Measurements from ENCODE around the gene PACS1.
"Not testable (repeated sequence)": the region's sequence is repeated elsewhere in the genome, so short reads cannot be mapped to it uniquely, and the experiment has no call there.

Gene PACS1

DNA sequence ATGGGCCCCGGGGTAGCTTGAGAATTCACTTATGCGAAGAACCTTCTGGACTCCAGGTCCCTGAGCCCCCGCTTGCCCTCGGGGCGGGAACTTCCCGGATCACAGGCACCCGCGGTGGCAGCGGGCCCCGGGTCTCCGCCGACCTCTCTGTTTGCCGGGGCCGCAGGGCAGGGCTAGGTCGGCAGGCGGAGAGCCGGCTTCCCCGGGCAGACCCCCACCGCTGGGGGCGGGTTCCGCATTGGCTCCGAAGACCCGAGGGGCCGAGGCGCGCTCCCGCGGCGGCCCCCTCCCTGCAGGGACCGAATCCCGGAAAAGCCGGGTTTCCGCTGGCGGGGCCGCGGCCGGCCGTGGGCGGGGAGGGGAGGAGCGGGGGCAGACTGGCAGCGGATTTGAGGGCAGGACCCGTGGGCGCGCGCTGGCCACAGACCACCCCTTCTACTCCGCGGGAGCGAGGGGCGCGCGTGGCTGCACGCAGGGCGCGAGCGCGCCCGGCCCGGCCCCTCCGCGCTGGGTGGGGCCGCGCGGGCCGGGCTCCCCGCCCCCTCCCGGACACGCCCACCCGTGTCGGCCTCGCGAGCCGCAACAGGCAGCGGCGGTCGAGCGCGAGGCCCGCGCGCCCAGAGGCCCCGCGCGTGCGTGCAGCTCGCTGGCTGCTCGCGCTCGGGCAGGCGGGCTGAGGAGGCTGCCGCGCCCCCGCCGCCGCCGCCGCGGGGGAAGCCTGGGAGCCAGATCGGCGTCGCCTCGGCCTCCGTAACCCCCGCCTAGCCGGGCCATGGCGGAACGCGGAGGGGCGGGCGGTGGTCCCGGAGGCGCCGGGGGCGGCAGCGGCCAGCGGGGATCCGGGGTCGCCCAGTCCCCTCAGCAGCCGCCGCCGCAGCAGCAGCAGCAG, at the start of gene PACS1:
Gene PACS1 (plus strand): TSS at position 558 of the 889 bp plus-strand sequence. CDS start 215 bp downstream, at position 773.
- H3K4me3 ChIP-seq (ENCODE audit: low read length), result peak within 1 kb of the TSS; percentile 76
- H3K4me1 ChIP-seq (ENCODE audit: control insufficient read depth, insufficient read depth, low read length), result peaks cover 13% of the 10 kb centered on the region
- H3K9ac ChIP-seq (ENCODE audit: low read length), result peak within 1 kb of the TSS; percentile 67
- H3K27me3 ChIP-seq (ENCODE audit: control insufficient read depth, insufficient read depth, low read length), result no peaks in the 10 kb centered on the region
- H3K36me3 ChIP-seq (ENCODE audit: control insufficient read depth, insufficient read depth, low read length), result peaks cover 21% of the 10 kb centered on the region
- H3K27ac ChIP-seq (ENCODE audit: low read depth, low read length), result peak within 1 kb of the TSS; percentile 89

- H3K36me3 ChIP-seq (ENCODE audit: control insufficient read depth, insufficient read depth, low read length), result no peaks in the 10 kb centered on the region
- no peak overlapping the region for H3K4me3 ChIP-seq (ENCODE audit: low read length)
- H3K27ac ChIP-seq (ENCODE audit: low read depth, low read length), result no peak overlapping the region
- H3K27me3 ChIP-seq (ENCODE audit: control insufficient read depth, insufficient read depth, low read length), result no peaks in the 10 kb centered on the region
- H3K4me1 ChIP-seq (ENCODE audit: control insufficient read depth, insufficient read depth, low read length), result no peaks in the 10 kb centered on the region
- no peak overlapping the region for H3K9ac ChIP-seq (ENCODE audit: low read length)
Measured at GRCh38 chr11:66020618-66021357, 49.3 kb upstream of the PACS1 start.

GRCh38 chr11:66022401-66023185, 47.5 kb upstream of the PACS1 start:
- Histone ChIP-seq H3K4me3 (ENCODE audit: low read length) (peak overlapping the region; percentile 41), H3K27me3 (ENCODE audit: control insufficient read depth, insufficient read depth, low read length) (no peaks in the 10 kb centered on the region), H3K9ac (ENCODE audit: low read length) (no peak overlapping the region), H3K36me3 (ENCODE audit: control insufficient read depth, insufficient read depth, low read length) (no peaks in the 10 kb centered on the region), H3K4me1 (ENCODE audit: control insufficient read depth, insufficient read depth, low read length) (no peaks in the 10 kb centered on the region), H3K27ac (ENCODE audit: low read depth, low read length) (no peak overlapping the region)

GRCh38 chr11:66023186-66023440, 47.0 kb upstream of the PACS1 start:
- not testable (repeated sequence) for H3K4me1 ChIP-seq (ENCODE audit: control insufficient read depth, insufficient read depth, low read length); H3K4me3 ChIP-seq (ENCODE audit: low read length); H3K27ac ChIP-seq (ENCODE audit: low read depth, low read length); H3K9ac ChIP-seq (ENCODE audit: low read length); H3K27me3 ChIP-seq (ENCODE audit: control insufficient read depth, insufficient read depth, low read length); H3K36me3 ChIP-seq (ENCODE audit: control insufficient read depth, insufficient read depth, low read length)

DNA sequence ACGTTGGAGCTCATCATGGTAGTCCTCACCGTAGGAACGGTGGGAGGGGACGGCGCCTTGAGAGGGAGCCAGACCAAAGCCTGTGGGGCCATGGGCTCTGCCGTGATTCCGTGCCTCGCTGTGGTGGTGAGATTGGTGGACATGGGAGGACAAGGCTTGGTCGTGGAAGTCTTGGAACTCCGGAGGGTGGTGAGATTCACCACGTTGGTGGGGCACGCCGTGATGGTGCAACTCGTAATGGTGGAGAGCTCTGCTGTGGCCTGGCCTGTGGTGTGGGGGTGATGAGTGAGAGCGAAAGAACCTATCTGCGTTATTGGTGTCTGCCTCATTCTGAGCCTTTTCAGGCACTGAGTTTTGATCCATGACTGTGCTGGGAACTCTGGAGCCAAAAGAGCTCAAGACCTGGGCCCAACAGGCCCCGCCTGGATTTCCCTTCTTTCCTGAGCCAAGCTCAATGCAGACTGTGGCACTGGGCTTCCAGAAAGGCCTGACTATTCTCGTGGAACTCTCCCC, 44.0 kb upstream of the PACS1 start, which contains the start of gene CATSPER1:
Gene CATSPER1 (minus strand): TSS at position 463 of the 513 bp plus-strand sequence. CDS start 100 bp downstream, at position 363.
- Histone ChIP-seq H3K27ac (ENCODE audit: low read depth, low read length) (no peak within 1 kb of the TSS), H3K9ac (ENCODE audit: low read length) (no peak within 1 kb of the TSS), H3K36me3 (ENCODE audit: control insufficient read depth, insufficient read depth, low read length) (no peaks in the 10 kb centered on the region), H3K4me3 (ENCODE audit: low read length) (no peak within 1 kb of the TSS), H3K27me3 (ENCODE audit: control insufficient read depth, insufficient read depth, low read length) (no peaks in the 10 kb centered on the region), H3K4me1 (ENCODE audit: control insufficient read depth, insufficient read depth, low read length) (no peaks in the 10 kb centered on the region)

DNA sequence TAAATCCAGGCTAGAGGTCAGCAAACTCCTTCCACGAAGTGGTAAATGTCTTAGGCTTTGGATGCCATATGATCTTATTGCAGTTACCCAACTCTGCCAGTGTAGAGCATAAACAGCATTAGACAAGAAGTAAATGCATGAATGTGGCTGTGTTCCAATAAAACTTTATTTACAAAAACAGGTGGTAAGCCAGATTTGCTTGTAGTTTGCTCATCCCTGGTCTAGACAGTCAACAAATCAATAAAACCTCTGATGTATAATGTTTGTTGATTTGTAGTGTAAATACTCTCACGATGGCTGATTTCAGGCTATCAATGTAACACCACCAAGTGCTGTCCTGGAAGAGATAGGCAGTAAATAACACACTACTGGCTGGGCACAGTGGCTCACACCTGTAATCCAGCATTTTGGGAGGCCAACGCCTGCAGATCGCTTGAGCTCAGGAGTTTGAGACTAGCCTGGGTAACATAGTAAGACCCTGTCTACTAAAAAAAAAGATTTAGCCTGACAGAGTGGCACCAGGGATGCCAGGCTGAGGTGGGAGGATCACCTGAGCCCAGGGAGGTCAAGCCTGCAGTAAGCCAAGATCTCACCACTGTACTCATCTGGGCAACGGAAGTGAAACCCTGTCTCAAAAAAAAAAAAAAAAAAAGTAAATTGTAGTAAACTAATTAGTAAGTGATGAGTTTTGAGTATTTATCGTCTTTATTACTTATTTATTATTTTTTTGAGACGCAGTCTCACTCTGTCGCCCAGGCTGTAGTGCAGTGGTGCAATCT, 36.9 kb upstream of the PACS1 start:
- Histone ChIP-seq H3K4me3 (ENCODE audit: low read length) (no peak overlapping the region), H3K36me3 (ENCODE audit: control insufficient read depth, insufficient read depth, low read length) (no peaks in the 10 kb centered on the region), H3K27ac (ENCODE audit: low read depth, low read length) (no peak overlapping the region), H3K4me1 (ENCODE audit: control insufficient read depth, insufficient read depth, low read length) (no peaks in the 10 kb centered on the region), H3K27me3 (ENCODE audit: control insufficient read depth, insufficient read depth, low read length) (no peaks in the 10 kb centered on the region), H3K9ac (ENCODE audit: low read length) (no peak overlapping the region)

DNA sequence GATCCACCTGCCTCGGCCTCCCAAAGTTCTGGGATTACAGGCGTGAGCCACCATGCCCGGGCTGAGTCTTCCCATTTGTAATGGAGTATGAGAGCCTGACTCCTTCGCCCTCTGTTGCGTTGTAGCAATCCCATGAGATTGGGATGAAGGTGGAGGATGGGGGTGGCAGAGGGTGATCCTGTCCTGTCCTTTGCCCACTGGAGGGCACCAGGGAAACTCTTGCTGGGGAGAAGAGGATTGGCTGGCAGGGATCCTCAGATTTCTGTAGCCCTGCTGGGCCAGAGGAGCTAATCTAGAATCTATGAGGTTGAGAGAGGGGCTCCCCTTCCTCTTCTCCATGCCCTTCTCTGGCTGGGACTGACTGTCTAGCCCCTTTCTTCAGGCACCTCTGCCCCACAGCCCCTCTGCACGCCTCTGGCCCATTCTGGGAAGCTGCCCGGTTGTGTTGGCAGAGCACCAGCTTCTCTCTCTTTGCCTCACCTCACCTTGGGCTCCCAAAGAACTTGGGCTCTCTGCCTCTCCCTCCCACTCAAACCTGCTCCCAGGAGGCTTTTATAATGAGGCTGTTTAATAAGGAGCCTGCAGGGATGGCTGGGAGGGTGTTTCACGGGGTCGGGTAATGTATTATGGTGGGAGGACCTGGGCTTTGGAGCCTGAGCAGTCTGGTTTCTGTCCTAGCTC, 34.3 kb upstream of the PACS1 start:
- no peaks in the 10 kb centered on the region for H3K36me3 ChIP-seq (ENCODE audit: control insufficient read depth, insufficient read depth, low read length)
- no peak overlapping the region for H3K4me3 ChIP-seq (ENCODE audit: low read length)
- no peak overlapping the region for H3K27ac ChIP-seq (ENCODE audit: low read depth, low read length)
- H3K27me3 ChIP-seq (ENCODE audit: control insufficient read depth, insufficient read depth, low read length), result no peaks in the 10 kb centered on the region
- no peak overlapping the region for H3K9ac ChIP-seq (ENCODE audit: low read length)
- H3K4me1 ChIP-seq (ENCODE audit: control insufficient read depth, insufficient read depth, low read length), result no peaks in the 10 kb centered on the region

DNA sequence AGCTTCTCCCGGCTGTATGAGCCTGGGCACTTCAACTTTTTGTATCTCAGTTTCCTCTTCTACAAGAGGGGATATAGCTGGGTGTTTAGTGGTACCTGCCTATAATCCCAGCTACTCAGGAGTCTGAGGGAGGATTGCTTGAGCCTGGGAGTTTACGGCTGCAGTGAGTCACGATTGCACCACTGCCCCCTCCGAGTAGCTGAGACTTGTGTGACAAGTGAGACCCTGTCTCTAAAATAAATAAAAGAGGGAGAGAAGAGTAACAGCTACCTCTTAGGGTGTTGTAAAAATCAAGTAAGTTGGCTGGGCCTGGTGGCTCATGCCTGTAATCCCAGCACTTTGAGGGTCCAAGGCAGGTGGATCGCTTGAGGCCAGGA, 33.8 kb upstream of the PACS1 start:
- Histone ChIP-seq H3K4me3 (ENCODE audit: low read length) (no peak overlapping the region), H3K27ac (ENCODE audit: low read depth, low read length) (no peak overlapping the region), H3K36me3 (ENCODE audit: control insufficient read depth, insufficient read depth, low read length) (no peaks in the 10 kb centered on the region), H3K9ac (ENCODE audit: low read length) (no peak overlapping the region), H3K27me3 (ENCODE audit: control insufficient read depth, insufficient read depth, low read length) (no peaks in the 10 kb centered on the region), H3K4me1 (ENCODE audit: control insufficient read depth, insufficient read depth, low read length) (no peaks in the 10 kb centered on the region)

GRCh38 chr11:66037327-66037726, 32.7 kb upstream of the PACS1 start:
- Histone ChIP-seq H3K4me3 (ENCODE audit: low read length) (no peak overlapping the region), H3K27ac (ENCODE audit: low read depth, low read length) (no peak overlapping the region), H3K4me1 (ENCODE audit: control insufficient read depth, insufficient read depth, low read length) (no peaks in the 10 kb centered on the region), H3K9ac (ENCODE audit: low read length) (no peak overlapping the region), H3K27me3 (ENCODE audit: control insufficient read depth, insufficient read depth, low read length) (no peaks in the 10 kb centered on the region), H3K36me3 (ENCODE audit: control insufficient read depth, insufficient read depth, low read length) (no peaks in the 10 kb centered on the region)

DNA sequence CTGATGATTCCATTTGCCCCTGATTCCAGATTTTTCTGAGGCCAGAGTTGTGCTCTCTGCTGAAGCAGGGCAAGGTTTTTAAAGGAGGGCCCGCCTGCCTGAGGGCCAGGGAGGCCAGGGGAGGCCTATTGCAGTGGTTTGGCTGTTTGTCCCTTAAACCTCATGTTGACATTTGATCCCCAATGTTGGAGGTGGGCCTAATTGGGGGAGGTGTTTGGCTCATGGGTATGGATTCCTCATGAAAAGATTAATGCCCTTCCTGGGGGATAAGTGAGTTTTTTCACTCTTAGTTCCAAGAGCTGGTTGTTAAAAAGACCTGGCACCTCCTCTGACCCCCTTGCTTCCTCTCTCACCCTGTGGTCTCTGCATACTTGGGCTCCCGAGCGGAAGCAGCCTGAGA, 30.3 kb upstream of the PACS1 start:
- Histone ChIP-seq H3K36me3 (ENCODE audit: control insufficient read depth, insufficient read depth, low read length) (no peaks in the 10 kb centered on the region), H3K9ac (ENCODE audit: low read length) (no peak overlapping the region), H3K27me3 (ENCODE audit: control insufficient read depth, insufficient read depth, low read length) (no peaks in the 10 kb centered on the region), H3K4me1 (ENCODE audit: control insufficient read depth, insufficient read depth, low read length) (no peaks in the 10 kb centered on the region), H3K4me3 (ENCODE audit: low read length) (no peak overlapping the region), H3K27ac (ENCODE audit: low read depth, low read length) (no peak overlapping the region)

DNA sequence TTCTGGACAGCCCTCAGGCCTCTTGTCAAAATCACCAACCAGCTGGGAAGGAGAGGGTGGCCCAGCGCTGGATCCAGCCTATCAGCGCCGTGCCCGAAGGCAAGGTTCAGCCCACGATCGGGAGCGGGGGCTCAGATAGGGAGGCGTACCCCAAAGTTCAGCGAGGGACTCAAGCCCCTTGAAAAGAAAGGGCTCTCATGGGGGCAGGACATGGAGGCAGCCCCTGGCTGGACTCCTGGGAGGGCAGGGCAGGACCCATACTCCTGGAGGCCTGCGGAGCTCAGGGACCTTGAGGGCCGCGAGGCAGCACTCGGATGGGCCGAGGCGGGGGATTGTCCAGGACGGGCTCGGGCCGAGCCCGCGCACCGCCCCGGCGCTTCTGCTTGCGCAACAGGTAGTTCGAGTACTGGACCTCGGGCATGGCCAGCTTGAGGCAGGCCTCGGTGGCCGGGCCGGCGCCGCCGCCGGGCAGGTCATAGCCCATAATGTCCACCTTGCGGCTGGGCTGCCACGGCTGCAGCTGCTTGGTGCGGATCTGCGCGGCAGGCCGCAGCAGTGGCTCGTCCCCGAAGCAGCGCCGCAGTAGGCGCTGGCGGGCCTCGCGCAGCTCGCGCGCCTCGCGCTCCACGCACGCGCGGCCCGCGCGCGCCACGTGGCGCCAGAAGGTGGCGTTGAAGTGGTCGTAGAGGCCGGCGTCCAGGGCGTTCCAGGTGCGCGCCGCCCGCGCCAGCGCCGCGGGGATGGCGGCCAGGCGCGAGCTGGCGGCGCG, 27.7 kb upstream of the PACS1 start:
- Histone ChIP-seq H3K4me1 (ENCODE audit: control insufficient read depth, insufficient read depth, low read length) (no peaks in the 10 kb centered on the region), H3K36me3 (ENCODE audit: control insufficient read depth, insufficient read depth, low read length) (no peaks in the 10 kb centered on the region), H3K27me3 (ENCODE audit: control insufficient read depth, insufficient read depth, low read length) (no peaks in the 10 kb centered on the region), H3K4me3 (ENCODE audit: low read length) (no peak overlapping the region), H3K27ac (ENCODE audit: low read depth, low read length) (no peak overlapping the region), H3K9ac (ENCODE audit: low read length) (no peak overlapping the region)
